GM19467 (cell line): ENCODE measurements around the gene DBN1.

Experiments used
- ATAC-seq: cut with Tn5 transposase; IDR thresholded peaks from one replicate; pipeline ENCODE4 v1.9.1; 2021; ENCODE audit warnings: mild to moderate bottlenecking, moderate library complexity; ENCODE audit not compliant: unreplicated experiment

DBN1 gene

DNA sequence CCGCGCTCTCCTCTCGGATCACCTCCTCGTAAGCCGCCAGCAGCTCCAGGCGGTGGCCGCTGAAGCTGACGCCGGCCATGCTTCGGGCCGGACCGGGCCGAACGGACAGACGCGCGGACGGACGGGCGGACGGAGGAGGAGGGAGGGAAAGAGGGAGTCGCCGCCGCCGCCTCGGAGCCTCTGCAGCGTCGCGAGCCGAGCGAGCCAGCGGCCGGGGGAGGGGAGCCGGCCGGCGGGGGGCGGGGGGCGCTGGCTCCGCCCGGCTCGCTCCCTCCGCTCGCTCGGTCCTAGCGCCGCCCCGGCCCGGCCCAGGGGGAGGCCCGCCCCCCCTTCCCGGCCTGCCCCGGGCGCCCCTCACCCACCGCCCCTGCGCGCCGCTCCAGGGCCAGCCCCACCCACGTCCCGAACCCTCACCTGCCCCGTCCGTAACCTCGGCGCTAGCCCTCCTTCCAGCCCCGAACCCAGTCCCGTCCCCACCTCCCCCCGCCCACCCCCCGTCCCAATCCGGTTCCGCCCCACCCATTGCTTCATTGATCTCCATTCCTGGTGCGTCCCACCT lies at the start of gene DBN1:
DBN1 (minus strand) TSS at position 192 of the 559 bp plus-strand sequence; CDS start at position 79, 113 bp downstream.
- no peak for ATAC-seq

DNA sequence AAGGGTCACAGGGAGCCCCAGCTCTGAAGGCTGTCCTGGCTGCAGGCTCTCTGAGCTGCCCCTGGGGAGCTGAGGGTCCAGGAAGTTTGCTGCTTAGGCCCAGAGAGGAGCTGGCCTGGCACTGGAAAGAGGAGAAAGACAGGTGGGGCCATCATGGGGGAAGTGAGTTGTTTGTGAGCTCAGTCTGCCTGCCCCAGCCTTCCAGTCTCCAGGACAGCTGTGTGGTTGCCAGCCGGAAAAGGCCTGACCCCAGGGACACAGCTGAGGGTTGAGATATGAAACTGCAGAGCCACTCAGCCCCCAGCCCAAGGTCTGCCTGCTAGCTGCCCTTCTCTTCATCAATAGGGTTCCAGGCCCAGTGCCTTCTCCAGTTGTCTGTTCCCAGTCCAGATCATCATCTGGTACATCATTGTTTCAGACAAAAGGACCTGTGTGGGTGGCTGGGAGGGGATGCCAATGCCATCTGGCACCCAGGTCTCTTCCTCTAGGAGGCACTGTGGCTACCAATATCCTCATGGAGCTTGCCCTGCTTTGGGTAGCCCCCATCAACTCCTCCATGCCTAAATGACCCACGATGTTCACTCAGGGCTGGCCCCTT lies 47.6 kb upstream of the DBN1 start:
- no peak for ATAC-seq

DNA sequence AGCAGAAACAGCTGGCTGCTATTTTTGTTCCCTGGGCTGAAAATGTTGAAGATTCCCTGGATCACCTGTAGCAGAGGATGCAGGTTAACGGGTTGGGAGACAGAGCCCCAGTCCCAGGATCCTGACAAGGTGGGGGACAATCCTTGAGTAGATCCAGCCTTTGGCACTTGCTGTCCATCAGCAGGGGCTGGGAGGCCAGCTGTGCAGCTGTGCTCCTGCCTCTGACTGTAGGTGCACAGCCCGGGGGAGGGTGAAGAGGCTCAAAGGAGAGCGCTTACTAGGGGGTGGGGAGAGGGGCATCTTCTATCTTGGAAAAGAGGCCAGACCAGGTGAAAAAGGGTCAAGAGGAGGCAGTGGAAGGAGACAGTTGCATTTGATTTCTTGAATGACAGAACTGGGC lies 46.8 kb upstream of the DBN1 start:
- no peak for ATAC-seq

DNA sequence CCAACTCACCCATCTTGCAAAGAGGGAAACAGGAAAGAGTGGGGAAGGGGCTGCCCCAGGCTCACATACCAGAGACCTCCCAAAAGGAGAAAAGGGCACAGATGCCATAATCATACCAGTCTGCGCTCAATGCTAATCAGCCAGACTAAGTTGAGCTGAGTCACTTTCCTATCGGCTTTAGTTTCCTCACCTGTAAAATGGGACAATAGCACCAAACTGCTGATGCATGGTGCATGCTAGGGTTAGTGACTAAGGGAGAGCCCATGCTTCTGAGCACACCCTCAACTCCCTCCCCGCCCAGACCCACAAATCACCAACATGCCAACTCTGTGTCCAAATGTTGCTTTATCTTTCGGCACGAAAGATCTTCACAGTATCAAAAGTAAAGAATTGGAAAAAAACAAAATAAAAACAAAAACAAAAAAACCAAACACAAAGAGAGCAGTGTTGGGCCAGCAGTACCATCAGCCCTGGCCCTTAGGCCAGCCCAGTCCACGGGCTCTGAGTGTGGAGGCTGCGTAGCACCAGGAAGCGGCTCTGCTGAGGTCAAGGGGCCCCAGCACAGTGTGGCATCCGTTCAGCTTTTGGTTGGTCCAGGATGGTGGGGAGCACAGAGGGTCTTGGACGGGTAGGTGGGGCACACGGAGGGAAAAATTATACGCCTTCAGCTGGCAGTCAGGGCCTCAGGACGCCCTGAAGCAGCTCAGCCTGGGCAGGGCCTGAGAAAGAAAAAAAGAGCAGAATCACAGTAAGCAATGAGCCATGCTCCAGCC lies 46.2 kb upstream of the DBN1 start:
- no peak for ATAC-seq

DNA sequence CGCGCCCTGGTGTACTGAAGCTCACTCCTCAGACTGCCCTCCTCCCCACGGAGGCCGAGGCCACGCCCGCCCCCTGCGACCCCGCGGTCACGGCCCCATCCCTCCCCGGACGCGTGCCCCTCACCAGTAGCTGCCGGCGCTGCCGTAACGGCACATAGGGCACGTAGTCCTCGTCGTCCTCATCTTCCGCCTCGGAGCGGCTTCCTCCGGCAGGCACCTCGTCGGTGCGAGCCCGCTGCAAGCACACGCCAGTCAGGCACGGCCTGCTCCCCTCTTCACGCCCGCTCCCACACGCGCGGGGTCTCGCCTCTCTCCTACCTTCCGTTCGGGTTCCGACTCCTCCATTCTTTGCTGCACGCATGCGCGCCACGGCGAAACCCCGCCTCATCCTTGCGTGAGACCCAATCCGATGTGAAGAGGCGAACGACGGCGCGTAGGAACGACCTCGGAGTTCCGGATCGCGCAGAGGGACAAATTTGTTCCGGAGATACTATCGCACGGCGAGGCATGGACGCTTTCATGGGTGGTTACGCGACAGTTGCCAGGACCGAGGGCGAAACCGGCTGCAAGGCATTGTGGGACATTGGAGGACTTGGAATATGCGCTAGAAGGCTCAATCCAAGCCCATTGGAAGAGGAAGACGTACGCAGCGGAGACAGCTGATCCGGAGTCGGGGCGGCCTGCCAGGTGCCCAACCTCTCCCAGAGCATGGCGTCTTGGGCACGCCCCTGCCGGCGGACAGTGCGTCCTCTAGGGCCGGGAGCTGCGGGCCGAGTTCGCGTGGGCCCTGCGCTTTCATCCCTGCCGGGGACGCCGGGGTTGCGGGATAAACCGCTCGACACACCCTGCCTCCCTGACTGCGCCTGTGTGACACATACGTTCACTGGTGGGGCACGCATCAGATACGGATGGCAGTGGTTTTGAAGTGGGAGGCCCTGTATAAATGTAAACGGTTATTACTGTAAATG lies 43.5 kb upstream of the DBN1 start, which contains the start of gene DDX41:
DDX41 (minus strand) TSS at position 361 of the 968 bp plus-strand sequence; CDS start at position 345, 16 bp downstream.
- peak; percentile 74 for ATAC-seq

DNA sequence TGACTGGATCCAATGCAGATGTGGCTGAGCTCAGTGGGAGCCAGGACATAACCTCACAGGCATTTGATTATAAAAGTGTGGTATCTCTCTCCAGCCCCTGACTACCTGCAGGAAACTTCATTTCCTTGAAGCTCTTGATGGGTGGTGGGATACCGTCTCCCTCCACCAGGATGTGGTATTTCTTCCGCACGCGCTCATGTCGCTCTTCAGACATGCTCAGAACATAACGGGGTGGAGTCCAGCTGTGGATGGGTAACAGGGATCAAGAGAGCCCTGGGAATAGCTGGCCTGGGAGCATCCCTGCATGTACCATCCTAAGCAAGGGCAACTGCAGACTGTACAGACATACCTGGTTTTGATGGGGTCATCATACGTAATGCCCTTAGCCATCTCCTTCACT lies 42.1 kb upstream of the DBN1 start:
- no peak for ATAC-seq

DNA sequence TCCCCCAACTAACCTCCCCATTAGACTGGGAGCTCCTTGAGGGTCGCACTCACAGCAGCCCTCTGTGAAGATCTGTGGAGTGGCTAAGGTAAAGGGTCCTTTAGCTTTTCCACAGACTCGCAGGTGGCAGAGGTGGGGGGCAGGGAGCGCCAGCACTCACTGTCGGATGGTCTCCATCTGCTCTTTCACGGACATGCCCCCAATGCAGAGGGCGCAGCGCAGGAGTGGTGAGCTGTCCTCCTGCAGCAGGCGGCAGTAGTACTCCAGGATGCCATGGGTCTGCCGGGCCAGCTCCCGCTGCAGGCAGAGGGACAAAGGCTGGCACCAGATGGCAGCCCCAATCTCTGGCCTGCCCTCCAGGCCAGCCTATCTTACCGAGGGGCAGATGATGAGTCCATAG lies 41.1 kb upstream of the DBN1 start:
- no peak for ATAC-seq

DNA sequence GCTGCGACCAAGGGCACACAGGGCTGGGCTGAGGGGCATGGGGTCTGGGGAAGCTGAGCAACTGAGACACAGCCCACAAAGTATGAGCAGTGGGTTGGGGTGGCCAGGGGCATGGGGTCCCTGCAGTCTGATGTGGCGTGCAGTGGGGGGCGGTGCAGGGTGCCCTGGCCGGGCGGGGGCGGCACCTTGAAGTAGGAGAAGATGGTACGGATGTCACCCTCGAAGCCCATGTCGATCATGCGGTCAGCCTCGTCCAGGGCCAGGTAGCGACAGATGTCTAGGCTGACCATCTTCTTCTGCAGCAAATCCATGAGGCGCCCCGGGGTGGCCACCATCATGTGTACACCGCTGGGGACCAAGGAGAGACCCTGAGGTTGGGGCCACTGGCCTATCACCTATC lies 40.1 kb upstream of the DBN1 start:
- ATAC-seq, result no peak

DNA sequence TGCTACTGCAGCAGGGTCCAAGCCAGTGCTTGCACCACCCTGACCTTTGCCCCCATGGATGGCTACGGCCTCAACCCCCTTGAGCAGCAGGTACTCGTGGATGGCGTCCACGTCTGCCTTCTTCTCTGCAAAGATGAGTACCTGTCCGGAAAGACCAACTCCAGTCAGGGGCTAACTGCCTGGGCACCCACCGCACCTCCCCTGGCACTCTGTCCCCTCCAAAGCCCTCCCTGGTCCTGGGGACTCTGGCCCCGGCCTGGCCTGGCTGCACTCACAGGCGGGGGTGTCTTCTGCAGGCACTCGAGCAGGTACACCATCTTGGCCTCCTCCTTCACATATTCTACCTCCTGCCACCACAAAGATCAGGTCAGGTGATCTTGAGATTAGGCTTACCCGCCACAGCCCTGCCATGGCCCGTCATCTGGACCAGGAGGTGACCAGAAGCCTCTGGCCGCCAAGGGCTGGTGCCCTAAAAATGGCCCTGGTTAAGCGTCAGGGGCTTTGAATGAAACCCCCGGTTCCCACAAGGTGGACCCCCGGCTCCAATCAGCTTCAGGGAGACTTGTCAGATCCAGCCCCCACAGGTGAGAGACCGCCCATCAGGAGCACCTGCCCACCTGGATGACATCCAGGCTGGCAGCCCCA lies 39.4 kb upstream of the DBN1 start:
- ATAC-seq, result no peak

DNA sequence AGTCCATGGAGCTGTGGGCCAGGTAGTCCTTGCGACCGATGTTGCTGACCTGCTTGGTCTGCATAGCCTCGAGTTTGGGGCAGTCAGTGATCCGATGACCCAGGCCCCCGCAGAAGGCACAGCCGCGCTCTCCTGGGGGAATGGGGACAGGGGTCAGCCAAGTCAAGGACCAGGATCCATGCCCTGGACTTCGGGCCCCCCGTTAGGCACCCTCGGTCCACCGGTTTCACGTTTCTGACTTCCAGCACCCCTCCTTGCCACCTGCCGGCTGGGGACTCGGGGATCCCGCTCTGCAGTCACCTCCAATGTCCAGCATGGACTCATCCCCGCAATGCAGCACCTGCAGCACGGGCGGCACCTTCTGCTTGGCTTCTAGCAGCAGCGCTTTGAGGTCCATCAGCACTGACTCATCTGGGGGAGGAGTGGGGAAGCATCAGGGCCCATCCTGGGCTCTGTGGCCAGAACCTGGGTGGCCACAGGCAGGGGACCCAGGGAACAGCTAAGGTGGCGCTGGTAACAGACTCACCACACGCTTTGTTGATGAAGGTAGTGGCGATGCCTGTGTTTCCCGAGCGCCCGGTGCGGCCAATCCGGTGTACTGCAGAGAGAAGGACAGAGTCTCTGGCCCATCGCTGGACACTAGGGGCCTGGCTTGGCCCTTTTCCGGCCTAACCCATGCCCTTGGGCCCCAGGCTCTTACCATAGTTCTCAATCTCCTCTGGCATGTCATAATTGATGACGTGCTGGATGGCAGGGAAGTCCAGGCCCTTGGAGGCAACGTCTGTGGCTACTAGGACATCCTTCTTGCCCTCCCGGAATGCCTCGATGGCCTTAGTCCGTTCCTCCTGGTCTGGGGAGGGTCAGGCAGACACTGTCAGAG lies 38.6 kb upstream of the DBN1 start:
- no peak for ATAC-seq

DNA sequence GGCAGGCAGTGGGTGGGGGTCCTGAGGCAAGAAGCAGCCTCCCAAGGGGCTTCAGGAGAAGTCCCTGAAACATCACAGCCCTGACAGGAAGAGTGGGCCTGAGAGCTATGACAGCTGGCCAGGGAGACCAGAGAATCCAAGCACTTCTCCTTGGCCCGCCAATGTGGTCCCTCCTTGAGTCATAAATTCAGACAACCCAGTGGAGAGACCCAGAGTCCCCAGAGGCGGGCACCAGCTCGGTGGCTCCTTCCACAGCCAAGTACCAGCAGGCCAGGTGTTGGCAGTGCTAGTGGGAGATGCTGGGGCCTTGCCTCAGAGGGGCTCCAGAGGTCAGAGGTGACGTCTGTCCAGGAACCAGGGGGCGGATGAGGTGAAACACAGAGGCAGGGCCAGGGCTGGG lies 37.7 kb upstream of the DBN1 start:
- no peak for ATAC-seq

DNA sequence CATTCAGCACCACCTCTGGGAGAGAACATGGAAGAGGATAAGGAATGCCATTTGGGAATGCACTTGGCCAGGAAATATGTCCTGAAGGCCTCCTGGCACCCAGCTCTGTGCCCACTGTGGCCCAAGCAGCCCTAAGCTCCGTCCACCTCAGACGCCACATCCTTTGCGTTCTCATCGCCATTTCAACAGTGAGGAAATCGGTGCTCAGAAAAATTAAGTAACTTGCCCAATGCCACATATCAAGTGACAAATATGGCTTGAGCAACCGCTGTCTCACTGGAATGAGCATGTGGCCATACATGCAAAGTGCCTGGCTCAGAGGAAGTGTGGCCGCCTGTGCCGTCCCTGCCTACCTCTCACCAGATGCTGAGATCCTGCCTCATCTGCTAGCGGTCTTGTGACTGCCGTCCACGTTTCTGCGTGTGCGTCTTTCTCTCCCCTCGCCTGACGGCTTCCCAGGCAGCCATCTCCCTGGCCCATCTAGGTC lies 37.2 kb upstream of the DBN1 start:
- peak; percentile 35 for ATAC-seq

DNA sequence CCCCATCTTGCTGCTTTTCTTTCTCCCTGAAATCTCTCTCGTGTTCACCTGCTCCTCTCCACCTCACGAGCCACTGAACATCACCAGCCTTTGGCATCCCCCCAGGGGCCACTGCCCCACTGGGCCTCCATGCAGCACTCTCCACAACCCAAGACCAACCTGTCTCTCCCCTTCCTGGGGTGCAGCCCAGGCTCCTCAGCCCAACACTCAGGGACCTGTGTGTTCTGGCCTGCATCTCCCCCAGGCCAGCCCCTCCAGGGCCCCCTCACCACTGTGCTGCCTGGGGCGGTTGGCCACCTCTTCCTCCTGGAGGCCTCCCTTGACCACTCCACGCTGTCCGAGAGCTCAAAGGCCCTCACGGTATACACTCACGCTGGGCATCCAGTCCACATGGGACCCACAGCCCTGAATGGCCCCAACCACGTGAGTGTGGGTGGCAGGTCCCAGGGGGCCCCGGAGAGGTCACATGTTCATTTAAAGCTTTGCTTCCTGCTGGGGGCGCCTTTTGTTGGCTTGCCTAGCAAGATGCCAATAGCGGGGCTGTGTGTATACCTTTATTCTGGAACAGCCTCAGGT lies 36.6 kb upstream of the DBN1 start:
- ATAC-seq, result no peak

DNA sequence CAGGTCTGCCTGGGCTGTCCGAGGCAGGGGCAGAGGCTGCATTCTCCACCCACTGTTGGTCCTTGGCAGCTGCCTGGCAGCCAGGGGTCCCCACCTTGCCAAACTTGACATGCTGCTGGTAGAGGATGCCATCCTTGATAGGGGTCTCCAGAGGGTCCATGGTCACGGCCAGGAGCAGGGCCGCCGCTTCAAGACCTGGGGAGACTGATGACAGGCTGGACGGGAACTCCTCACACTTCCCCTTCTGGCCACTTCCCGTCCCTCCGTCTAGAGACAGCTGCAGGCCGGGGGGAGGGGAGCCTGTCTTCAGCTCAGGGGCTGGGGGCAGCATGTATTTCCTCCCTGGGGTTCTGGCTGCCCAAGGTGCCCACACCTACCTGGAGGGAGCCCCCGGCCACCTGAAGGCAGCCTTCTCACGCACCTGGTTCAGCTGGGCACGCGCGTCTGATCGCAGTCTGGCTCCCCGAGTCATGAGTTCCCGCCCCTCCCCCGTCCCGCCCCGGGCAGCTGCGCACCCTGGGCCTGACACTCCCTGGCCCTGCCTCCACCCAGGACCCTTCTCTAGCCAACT lies 36.0 kb upstream of the DBN1 start, which contains the start of gene DOK3:
DOK3 (minus strand) TSS at position 446 of the 571 bp plus-strand sequence; CDS start at position 160, 286 bp downstream.
- ATAC-seq, result no peak

DNA sequence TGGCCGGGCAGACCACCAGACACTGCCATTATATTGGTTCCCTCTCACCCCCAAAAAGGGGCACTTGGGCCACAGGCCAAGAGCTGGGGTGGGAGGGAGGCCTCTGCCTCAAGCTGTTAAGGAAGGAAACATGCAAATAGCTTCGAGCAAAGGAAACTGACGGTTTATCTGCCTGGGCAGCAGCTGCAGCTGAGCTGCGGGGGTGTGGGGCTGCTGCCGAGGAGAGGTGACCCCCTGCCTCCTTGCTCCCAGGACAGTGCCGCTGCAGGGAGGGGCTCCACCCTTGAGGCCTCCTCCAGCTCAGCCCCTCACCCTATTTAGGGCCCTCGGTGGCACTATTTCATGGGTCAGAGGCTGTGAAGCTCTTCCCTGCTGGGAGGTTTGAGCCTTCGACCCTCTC lies 35.4 kb upstream of the DBN1 start:
- no peak for ATAC-seq

DNA sequence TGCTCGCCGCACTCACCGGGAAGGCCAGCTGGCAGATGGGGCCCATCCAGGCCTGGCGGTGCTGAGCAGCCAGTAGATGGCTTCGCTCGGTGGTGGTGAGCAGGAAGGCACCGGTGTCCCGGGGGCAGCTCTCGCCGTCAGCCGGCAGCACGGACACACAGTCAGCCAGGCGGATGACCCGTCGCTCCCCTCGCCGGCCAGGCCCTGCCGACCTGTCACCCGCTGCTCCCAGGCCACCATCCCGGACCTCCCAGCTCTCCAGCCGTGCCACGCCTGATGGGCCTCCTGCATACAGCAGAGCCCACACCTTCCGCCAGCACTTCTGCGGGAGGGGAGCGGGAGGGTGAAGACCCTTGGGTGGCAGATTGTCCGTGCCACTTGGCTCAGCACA lies 34.8 kb upstream of the DBN1 start:
- ATAC-seq, result no peak

DNA sequence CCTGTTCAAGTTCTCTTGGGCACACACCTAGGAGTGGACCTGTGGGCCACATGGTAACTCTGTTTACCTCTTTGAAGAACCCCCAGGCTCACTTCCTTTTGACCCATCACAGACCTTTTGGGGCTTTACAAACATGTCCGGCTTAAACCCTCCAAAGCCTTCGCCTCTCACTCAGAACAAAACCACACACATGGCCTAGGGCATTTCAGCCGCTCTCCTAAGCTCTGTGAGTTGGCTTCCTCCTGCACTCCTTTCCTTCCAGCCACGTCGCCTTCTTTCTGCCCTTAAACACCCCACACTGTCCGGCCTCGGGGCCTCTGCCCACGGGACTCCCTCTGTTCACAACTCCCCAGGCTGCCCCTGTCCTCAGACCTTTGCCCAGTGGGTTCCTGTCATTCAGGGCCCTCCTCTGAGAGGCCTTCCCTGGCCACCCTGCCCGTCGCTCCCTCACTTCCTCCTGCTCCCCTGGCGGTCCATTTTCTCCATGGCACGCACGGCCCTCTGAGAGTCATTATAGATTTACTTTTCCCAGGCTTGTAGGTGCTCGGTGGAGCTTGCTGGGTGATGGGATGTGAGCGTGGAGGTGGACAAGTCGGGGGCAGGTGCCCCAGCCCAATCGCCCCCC lies 34.3 kb upstream of the DBN1 start:
- ATAC-seq, result no peak

DNA sequence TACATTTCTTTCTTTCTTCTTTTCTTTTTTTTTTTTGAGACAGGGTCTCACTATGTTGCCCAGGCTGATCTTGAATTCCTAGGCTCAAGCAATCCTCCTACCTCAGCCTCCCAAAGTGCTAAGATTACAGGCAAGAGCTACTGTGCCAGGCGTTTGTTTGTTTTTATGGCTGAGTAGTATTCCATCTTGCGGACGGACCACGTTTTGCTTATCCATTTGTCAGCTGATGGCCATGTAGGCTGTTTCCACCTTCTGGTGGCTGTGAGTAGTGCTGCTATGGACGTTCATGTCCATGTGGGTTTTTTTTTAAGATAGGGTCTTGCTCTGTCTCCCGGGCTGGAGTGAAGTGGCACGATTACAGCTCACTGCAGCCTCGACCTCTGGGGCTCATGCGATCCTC lies 33.7 kb upstream of the DBN1 start:
- ATAC-seq, result no peak
